ENCODE results near the gene ATP5MC3. TPM values are rescaled to one million over a fixed set of nuclear protein-coding genes. Genes with fewer than 3 reads are reported as not detected.
"Not testable (repeated sequence)": the region's sequence is repeated elsewhere in the genome, so short reads cannot be mapped to it uniquely, and the experiment has no call there.

ATP5MC3 gene
- total RNA-seq (66.2 TPM), polyA plus RNA-seq (100 to 1,000 TPM; 359 to 452 (median 396) TPM)

DNA sequence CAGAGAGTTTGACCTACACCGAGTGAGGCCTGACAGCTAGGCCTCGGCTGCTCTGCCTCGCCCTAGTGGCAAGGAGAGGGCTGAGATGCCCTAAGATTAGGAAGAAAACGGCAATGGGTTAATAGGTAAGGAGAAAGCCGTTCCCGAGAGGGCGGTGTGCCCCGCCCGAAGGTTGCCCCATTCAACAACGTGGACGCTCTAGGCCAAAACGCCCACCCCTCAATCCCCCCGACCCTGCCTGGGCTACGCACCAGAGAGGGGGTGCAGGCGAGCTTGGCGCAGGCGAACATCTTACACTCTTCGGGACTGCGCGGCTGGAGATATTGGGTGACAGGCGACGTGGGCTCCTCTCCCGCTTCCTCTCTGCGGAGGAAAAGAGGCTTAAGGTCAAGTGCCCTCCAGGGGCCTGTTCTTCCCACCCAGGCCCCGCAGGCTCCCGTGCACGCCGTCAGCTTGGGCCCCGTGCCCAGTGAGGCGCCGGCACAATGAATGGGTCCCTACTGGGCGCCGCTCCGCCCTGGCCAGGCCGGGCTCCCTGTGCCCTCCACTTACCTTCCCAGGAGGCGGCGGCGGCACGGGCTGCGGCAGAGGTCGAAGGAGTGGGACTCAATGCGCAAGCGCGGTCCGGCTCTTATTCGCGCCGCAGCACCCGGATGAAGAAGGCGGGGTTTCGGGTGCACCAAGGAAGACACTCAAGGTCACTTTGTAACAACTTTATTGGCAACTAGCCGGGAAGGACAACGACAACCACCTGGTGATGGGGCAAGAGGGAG is at the start of gene ATP5MC3:
TSS of gene ATP5MC3 (minus strand) at position 607 of the 773 bp plus-strand sequence. CDS start at position 290, 317 bp downstream.
- no peaks in the 10 kb centered on the region for H3K27me3 ChIP-seq (ENCODE audit: control insufficient read depth, insufficient read depth, low read length)
- H3K36me3 Mint-ChIP-seq, result peaks cover 30% of the 10 kb centered on the region
- peaks cover 0 to 1% (median 0%) of the 10 kb centered on the region in 7 donors for H3K9me3 Mint-ChIP-seq

GRCh38 chr2:175228601-175229000 is 47.1 kb upstream of the ATP5MC3 start:
- H3K4me3 ChIP-seq (ENCODE audit: low read depth, low read length); H3K9me3 Mint-ChIP-seq; H3K4me1 Mint-ChIP-seq; H3K4me1 ChIP-seq (ENCODE audit: control insufficient read depth, insufficient read depth, low read length, poor library complexity, severe bottlenecking); ATAC-seq (ENCODE audit: low read depth in 2 of 2); H3K36me3 ChIP-seq (ENCODE audit: control insufficient read depth, insufficient read depth, low read length); H3K4me3 Mint-ChIP-seq; H3K36me3 Mint-ChIP-seq; DNase-seq; H3K27ac ChIP-seq (ENCODE audit: insufficient read depth, low read length, poor library complexity, severe bottlenecking); H3K27me3 ChIP-seq (ENCODE audit: control insufficient read depth, insufficient read depth, low read length); H3K27ac Mint-ChIP-seq; H3K9me3 ChIP-seq (ENCODE audit: control insufficient read depth in 2 of 2, low read length in 2 of 2): not testable (repeated sequence)
- peaks cover 18% of the 10 kb centered on the region for H3K27me3 Mint-ChIP-seq

More for the DNA sequence above, at the start of gene ATP5MC3:
- H3K4me1 Mint-ChIP-seq, result peaks cover 16 to 35% (median 31%) of the 10 kb centered on the region in 4 donors
- Histone ChIP-seq H3K4me3 (ENCODE audit: low read depth, low read length) (peak within 1 kb of the TSS; percentile 80), H3K27ac (ENCODE audit: insufficient read depth, low read length, poor library complexity, severe bottlenecking) (peak within 1 kb of the TSS; percentile 84), H3K4me1 (ENCODE audit: control insufficient read depth, insufficient read depth, low read length, poor library complexity, severe bottlenecking) (peaks cover 15% of the 10 kb centered on the region), H3K9me3 (ENCODE audit: control insufficient read depth in 2 of 2, low read length in 2 of 2) (no peaks in the 10 kb centered on the region), H3K36me3 (ENCODE audit: control insufficient read depth, insufficient read depth, low read length) (peaks cover 32% of the 10 kb centered on the region)
- H3K27ac Mint-ChIP-seq, result peak within 1 kb of the TSS; percentile 91 to 95 (median 94)
- H3K27me3 Mint-ChIP-seq, result peaks cover 6% of the 10 kb centered on the region
- ATAC-seq (ENCODE audit: low read depth in 2 of 2) (peak; percentile 84 to 87), DNase-seq (peak; percentile 82 to 97 (median 90))
- peak within 1 kb of the TSS; percentile 74 to 98 (median 95) for H3K4me3 Mint-ChIP-seq

DNA sequence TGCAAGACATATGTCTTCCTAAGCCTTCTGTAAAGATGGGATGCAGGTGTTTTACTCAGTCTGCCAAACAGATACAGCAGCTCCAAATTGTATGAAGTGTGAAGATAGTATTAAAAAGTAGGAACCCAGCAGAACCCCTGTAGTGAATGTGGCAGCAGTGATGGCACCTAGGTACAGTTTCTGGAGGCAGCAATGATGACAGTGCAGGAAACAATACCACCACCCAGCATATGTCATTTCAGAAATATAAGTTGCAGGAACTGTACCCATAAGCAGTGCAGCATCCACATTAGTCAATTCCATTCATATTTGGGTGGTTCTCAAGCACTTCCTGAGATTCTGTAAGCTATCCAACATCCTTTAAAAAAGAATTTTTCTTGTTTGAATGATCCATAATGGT is 46.7 kb upstream of the ATP5MC3 start:
- peaks cover 0 to 3% (median 0%) of the 10 kb centered on the region in 4 donors for H3K4me1 Mint-ChIP-seq
- peaks cover 0 to 2% (median 0%) of the 10 kb centered on the region in 7 donors for H3K9me3 Mint-ChIP-seq
- no peak overlapping the region for H3K27ac Mint-ChIP-seq
- Histone ChIP-seq H3K27ac (ENCODE audit: insufficient read depth, low read length, poor library complexity, severe bottlenecking) (no peak overlapping the region), H3K9me3 (ENCODE audit: control insufficient read depth in 2 of 2, low read length in 2 of 2) (no peaks in the 10 kb centered on the region), H3K27me3 (ENCODE audit: control insufficient read depth, insufficient read depth, low read length) (peaks cover 8% of the 10 kb centered on the region), H3K4me1 (ENCODE audit: control insufficient read depth, insufficient read depth, low read length, poor library complexity, severe bottlenecking) (no peaks in the 10 kb centered on the region), H3K36me3 (ENCODE audit: control insufficient read depth, insufficient read depth, low read length) (no peaks in the 10 kb centered on the region), H3K4me3 (ENCODE audit: low read depth, low read length) (no peak overlapping the region)
- ATAC-seq (ENCODE audit: low read depth in 2 of 2), result no peak
- H3K36me3 Mint-ChIP-seq, result no peaks in the 10 kb centered on the region
- H3K27me3 Mint-ChIP-seq, result peaks cover 21% of the 10 kb centered on the region
- DNase-seq, result no peak
- no peak overlapping the region for H3K4me3 Mint-ChIP-seq

- ATAC-seq (ENCODE audit: low read depth in 2 of 2), result no peak
- Histone ChIP-seq H3K9me3 (ENCODE audit: control insufficient read depth in 2 of 2, low read length in 2 of 2) (no peaks in the 10 kb centered on the region), H3K27ac (ENCODE audit: insufficient read depth, low read length, poor library complexity, severe bottlenecking) (no peak overlapping the region), H3K4me3 (ENCODE audit: low read depth, low read length) (no peak overlapping the region), H3K27me3 (ENCODE audit: control insufficient read depth, insufficient read depth, low read length) (peaks cover 10% of the 10 kb centered on the region), H3K36me3 (ENCODE audit: control insufficient read depth, insufficient read depth, low read length) (no peaks in the 10 kb centered on the region), H3K4me1 (ENCODE audit: control insufficient read depth, insufficient read depth, low read length, poor library complexity, severe bottlenecking) (no peaks in the 10 kb centered on the region)
- Mint-ChIP-seq H3K9me3 (peaks cover 0 to 3% (median 0%) of the 10 kb centered on the region in 7 donors), H3K36me3 (no peaks in the 10 kb centered on the region), H3K4me1 (peaks cover 0 to 3% (median 0%) of the 10 kb centered on the region in 4 donors), H3K4me3 (no peak overlapping the region), H3K27ac (peak overlapping the region in 1 of 3 donors; percentile 80), H3K27me3 (peaks cover 21% of the 10 kb centered on the region)
- peak in 1 of 3 donors; percentile 5 for DNase-seq
Observed at GRCh38 chr2:175227393-175227792, 45.9 kb upstream of the ATP5MC3 start.

DNA sequence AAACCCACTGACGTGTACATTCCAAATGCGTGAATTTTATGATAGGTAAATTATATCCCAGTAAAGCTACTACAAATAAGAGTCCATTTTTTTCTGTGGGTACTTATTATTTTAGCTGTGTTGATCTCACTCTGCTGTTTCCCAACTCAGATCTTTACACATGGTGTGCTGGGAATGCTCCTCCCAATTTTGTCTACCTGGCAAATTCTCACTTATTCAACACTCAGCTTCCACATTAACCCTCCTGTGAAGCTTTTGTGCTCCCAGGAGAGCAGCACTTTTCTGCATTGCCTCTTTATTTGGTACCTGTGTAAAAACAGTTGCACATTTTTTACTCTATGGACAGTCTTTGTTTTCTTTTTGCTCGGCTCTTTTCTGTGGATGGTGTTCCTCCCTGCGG is 38.6 kb upstream of the ATP5MC3 start:
- ATAC-seq (ENCODE audit: low read depth in 2 of 2), result no peak
- H3K27ac Mint-ChIP-seq, result no peak overlapping the region
- H3K36me3 ChIP-seq (ENCODE audit: control insufficient read depth, insufficient read depth, low read length), result no peaks in the 10 kb centered on the region

GRCh38 chr2:175218551-175218950 is 37.0 kb upstream of the ATP5MC3 start:
- Histone ChIP-seq H3K4me3 (ENCODE audit: low read depth, low read length) (no peak overlapping the region), H3K36me3 (ENCODE audit: control insufficient read depth, insufficient read depth, low read length) (no peaks in the 10 kb centered on the region), H3K4me1 (ENCODE audit: control insufficient read depth, insufficient read depth, low read length, poor library complexity, severe bottlenecking) (no peaks in the 10 kb centered on the region), H3K9me3 (ENCODE audit: control insufficient read depth in 2 of 2, low read length in 2 of 2) (no peaks in the 10 kb centered on the region), H3K27ac (ENCODE audit: insufficient read depth, low read length, poor library complexity, severe bottlenecking) (no peak overlapping the region), H3K27me3 (ENCODE audit: control insufficient read depth, insufficient read depth, low read length) (peaks cover 14% of the 10 kb centered on the region)
- DNase-seq (no peak), ATAC-seq (ENCODE audit: low read depth in 2 of 2) (no peak)
- Mint-ChIP-seq H3K27me3 (peaks cover 25% of the 10 kb centered on the region), H3K4me1 (no peaks in the 10 kb centered on the region), H3K36me3 (no peaks in the 10 kb centered on the region), H3K4me3 (no peak overlapping the region), H3K9me3 (peaks cover 0 to 4% (median 0%) of the 10 kb centered on the region in 7 donors), H3K27ac (no peak overlapping the region)

More for the DNA sequence above, 38.6 kb upstream of the ATP5MC3 start:
- DNase-seq, result no peak
- no peak overlapping the region for H3K4me3 Mint-ChIP-seq
- peaks cover 13% of the 10 kb centered on the region for H3K27me3 ChIP-seq (ENCODE audit: control insufficient read depth, insufficient read depth, low read length)
- no peaks in the 10 kb centered on the region for H3K9me3 ChIP-seq (ENCODE audit: control insufficient read depth in 2 of 2, low read length in 2 of 2)
- no peak overlapping the region for H3K4me3 ChIP-seq (ENCODE audit: low read depth, low read length)
- peaks cover 23% of the 10 kb centered on the region for H3K27me3 Mint-ChIP-seq
- no peaks in the 10 kb centered on the region for H3K4me1 Mint-ChIP-seq
- peaks cover 0 to 4% (median 0%) of the 10 kb centered on the region in 7 donors for H3K9me3 Mint-ChIP-seq
- H3K4me1 ChIP-seq (ENCODE audit: control insufficient read depth, insufficient read depth, low read length, poor library complexity, severe bottlenecking), result no peaks in the 10 kb centered on the region
- H3K27ac ChIP-seq (ENCODE audit: insufficient read depth, low read length, poor library complexity, severe bottlenecking), result no peak overlapping the region
- no peaks in the 10 kb centered on the region for H3K36me3 Mint-ChIP-seq

DNA sequence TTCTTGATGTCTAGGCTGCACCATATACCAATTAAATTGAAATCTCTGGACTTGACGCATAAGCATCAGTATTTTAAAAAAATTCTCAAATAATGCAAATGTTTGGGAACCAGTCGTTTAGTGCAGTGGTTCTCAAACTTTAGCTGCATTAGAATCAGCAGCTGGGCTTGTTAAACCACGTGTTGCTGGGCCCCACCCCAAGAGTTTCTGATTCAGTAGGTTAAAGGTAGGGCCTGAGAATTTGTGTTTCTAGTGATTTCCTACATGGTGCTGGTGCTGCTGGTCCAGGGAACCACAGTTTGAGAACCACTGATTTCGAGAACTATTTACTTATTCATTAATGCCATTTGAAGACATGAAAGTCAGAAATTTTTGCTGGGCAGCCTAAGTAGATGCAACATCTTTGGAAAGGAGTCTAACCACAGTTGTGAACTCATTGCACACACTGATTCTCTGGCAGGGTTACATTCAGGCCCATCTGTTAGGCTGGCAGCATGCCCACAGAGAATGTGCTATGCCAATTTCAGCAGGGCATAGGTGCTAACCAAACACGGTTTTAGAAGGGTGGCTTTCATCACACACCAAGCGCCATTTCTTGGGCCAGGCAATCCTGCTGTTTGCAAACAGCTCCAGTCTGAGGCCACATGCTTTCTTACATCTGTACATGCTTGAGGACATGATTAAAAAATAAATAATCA is 26.4 kb upstream of the ATP5MC3 start:
- Mint-ChIP-seq H3K4me1 (peaks cover 0 to 6% (median 2%) of the 10 kb centered on the region in 4 donors), H3K27me3 (peaks cover 43% of the 10 kb centered on the region), H3K27ac (no peak overlapping the region), H3K36me3 (no peaks in the 10 kb centered on the region), H3K9me3 (peaks cover 0 to 1% (median 0%) of the 10 kb centered on the region in 7 donors), H3K4me3 (no peak overlapping the region)
- Histone ChIP-seq H3K27ac (ENCODE audit: insufficient read depth, low read length, poor library complexity, severe bottlenecking) (no peak overlapping the region), H3K9me3 (ENCODE audit: control insufficient read depth in 2 of 2, low read length in 2 of 2) (no peaks in the 10 kb centered on the region), H3K36me3 (ENCODE audit: control insufficient read depth, insufficient read depth, low read length) (no peaks in the 10 kb centered on the region), H3K4me3 (ENCODE audit: low read depth, low read length) (no peak overlapping the region), H3K4me1 (ENCODE audit: control insufficient read depth, insufficient read depth, low read length, poor library complexity, severe bottlenecking) (no peaks in the 10 kb centered on the region), H3K27me3 (ENCODE audit: control insufficient read depth, insufficient read depth, low read length) (peaks cover 17% of the 10 kb centered on the region)
- DNase-seq (no peak), ATAC-seq (ENCODE audit: low read depth in 2 of 2) (no peak)

Data from CD4-positive, CD25-positive, alpha-beta regulatory T cell (primary cell).